ENCODE data around the gene ISM1. TPM values are rescaled to one million over a fixed set of nuclear protein-coding genes. Genes with fewer than 3 reads are reported as not detected.

The ISM1 gene
- total RNA-seq, 1 donor from 2014 or later, result 0.36 TPM

- TF ChIP-seq CTCF (IDR thresholded peaks at IDR 0.05; ENCODE audit: unreplicated experiment), result no peak
- Mint-ChIP-seq H3K9me3 (ENCODE audit: low read depth) (peaks cover 6% of the 10 kb centered on the region), H3K27ac (no peak overlapping the region), H3K27me3 (peaks cover 4% of the 10 kb centered on the region), H3K4me1 (ENCODE audit: low read depth) (no peaks in the 10 kb centered on the region), H3K4me3 (ENCODE audit: low read depth) (no peak overlapping the region), H3K36me3 (ENCODE audit: insufficient read depth) (no peaks in the 10 kb centered on the region)
- DNase-seq (ENCODE audit: low spot score, unreplicated experiment), result no peak
Measured at GRCh38 chr20:13186043-13186774, 34.9 kb upstream of the ISM1 start.

- H3K36me3 Mint-ChIP-seq (ENCODE audit: insufficient read depth), result no peaks in the 10 kb centered on the region
- no peak overlapping the region for H3K4me3 Mint-ChIP-seq (ENCODE audit: low read depth)
- no peak overlapping the region for H3K27ac Mint-ChIP-seq
- no peak for TF ChIP-seq CTCF (IDR thresholded peaks at IDR 0.05; ENCODE audit: unreplicated experiment)
- DNase-seq (ENCODE audit: low spot score, unreplicated experiment), result no peak
- peaks cover 6% of the 10 kb centered on the region for H3K9me3 Mint-ChIP-seq (ENCODE audit: low read depth)
- H3K27me3 Mint-ChIP-seq, result peaks cover 4% of the 10 kb centered on the region
- H3K4me1 Mint-ChIP-seq (ENCODE audit: low read depth), result no peaks in the 10 kb centered on the region
Measured at GRCh38 chr20:13187899-13188298, 33.2 kb upstream of the ISM1 start.

GRCh38 chr20:13199279-13199678, 21.8 kb upstream of the ISM1 start:
- no peaks in the 10 kb centered on the region for H3K9me3 Mint-ChIP-seq (ENCODE audit: low read depth)
- DNase-seq (ENCODE audit: low spot score, unreplicated experiment), result no peak
- H3K27me3 Mint-ChIP-seq, result peaks cover 4% of the 10 kb centered on the region
- peaks cover 2% of the 10 kb centered on the region for H3K4me1 Mint-ChIP-seq (ENCODE audit: low read depth)
- TF ChIP-seq CTCF (IDR thresholded peaks at IDR 0.05; ENCODE audit: unreplicated experiment), result no peak
- H3K27ac Mint-ChIP-seq, result no peak overlapping the region
- no peaks in the 10 kb centered on the region for H3K36me3 Mint-ChIP-seq (ENCODE audit: insufficient read depth)
- H3K4me3 Mint-ChIP-seq (ENCODE audit: low read depth), result no peak overlapping the region

- H3K4me1 Mint-ChIP-seq (ENCODE audit: low read depth), result peaks cover 2% of the 10 kb centered on the region
- no peak overlapping the region for H3K4me3 Mint-ChIP-seq (ENCODE audit: low read depth)
- H3K27me3 Mint-ChIP-seq, result peaks cover 10% of the 10 kb centered on the region
- no peak for DNase-seq (ENCODE audit: low spot score, unreplicated experiment)
- TF ChIP-seq CTCF (IDR thresholded peaks at IDR 0.05; ENCODE audit: unreplicated experiment), result no peak
- H3K36me3 Mint-ChIP-seq (ENCODE audit: insufficient read depth), result no peaks in the 10 kb centered on the region
- no peak overlapping the region for H3K27ac Mint-ChIP-seq
- no peaks in the 10 kb centered on the region for H3K9me3 Mint-ChIP-seq (ENCODE audit: low read depth)
Measured at GRCh38 chr20:13200767-13201500, 20.1 kb upstream of the ISM1 start.

- no peak for DNase-seq (ENCODE audit: low spot score, unreplicated experiment)
- no peak overlapping the region for H3K4me3 Mint-ChIP-seq (ENCODE audit: low read depth)
- TF ChIP-seq CTCF (IDR thresholded peaks at IDR 0.05; ENCODE audit: unreplicated experiment), result no peak
- H3K27me3 Mint-ChIP-seq, result peaks cover 10% of the 10 kb centered on the region
- H3K9me3 Mint-ChIP-seq (ENCODE audit: low read depth), result no peaks in the 10 kb centered on the region
- H3K4me1 Mint-ChIP-seq (ENCODE audit: low read depth), result peaks cover 2% of the 10 kb centered on the region
- H3K36me3 Mint-ChIP-seq (ENCODE audit: insufficient read depth), result no peaks in the 10 kb centered on the region
- H3K27ac Mint-ChIP-seq, result no peak overlapping the region
Measured at GRCh38 chr20:13202565-13202964, 18.5 kb upstream of the ISM1 start.

Measured in progenitor cell of endocrine pancreas (in vitro differentiated cells).